ENCODE data around the gene MTA1.

The MTA1 gene

DNA sequence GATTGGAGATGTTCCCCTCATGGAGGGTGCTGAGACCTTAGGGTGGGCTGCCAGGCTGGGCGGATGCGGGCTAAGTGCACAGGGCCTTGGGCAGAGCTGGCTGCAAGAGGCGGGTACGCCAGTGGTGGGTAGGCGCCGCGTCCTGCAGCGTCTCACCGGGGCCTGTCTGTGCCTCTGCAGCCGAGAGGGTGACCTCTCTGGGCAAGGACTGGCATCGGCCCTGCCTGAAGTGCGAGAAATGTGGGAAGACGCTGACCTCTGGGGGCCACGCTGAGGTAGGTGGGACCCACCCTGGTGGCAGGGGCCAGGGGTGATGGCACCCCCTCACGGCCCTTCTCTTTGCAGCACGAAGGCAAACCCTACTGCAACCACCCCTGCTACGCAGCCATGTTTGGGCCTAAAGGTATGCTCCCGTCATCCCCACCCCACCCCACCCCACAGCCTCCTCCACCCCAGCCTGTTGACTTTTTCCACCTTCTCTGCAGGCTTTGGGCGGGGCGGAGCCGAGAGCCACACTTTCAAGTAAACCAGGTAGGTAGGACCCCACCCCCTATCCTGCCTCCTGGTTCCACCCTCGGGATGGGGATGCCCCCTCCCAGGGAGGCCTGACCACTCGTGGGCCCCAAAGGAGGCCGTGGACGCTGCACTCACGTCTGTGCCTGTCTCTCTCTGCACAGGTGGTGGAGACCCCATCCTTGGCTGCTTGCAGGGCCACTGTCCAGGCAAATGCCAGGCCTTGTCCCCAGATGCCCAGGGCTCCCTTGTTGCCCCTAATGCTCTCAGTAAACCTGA lies 68.6 kb downstream of the MTA1 start:
- DNase-seq (ENCODE audit: low read depth) = no peak

- DNase-seq (ENCODE audit: low read depth) = no peak
Measured at GRCh38 chr14:105488781-105489541, 69.3 kb downstream of the MTA1 start.

GRCh38 chr14:105489542-105490266 lies 70.1 kb downstream of the MTA1 start:
- peak; percentile 78 for DNase-seq (ENCODE audit: low read depth)

GRCh38 chr14:105490267-105490571 lies 70.6 kb downstream of the MTA1 start:
- DNase-seq (ENCODE audit: low read depth) = no peak

- DNase-seq (ENCODE audit: low read depth) = peak; percentile 100
Measured at GRCh38 chr14:105490572-105491365, 71.1 kb downstream of the MTA1 start, which contains the start of gene TEDC1. TEDC1 (plus strand) TSS chr14:105491246; CDS start chr14:105491376, 130 bp downstream.

GRCh38 chr14:105491366-105491973 lies 71.8 kb downstream of the MTA1 start:
- DNase-seq (ENCODE audit: low read depth) = peak; percentile 61

- DNase-seq (ENCODE audit: low read depth) = no peak
Measured at GRCh38 chr14:105492031-105492970, 72.7 kb downstream of the MTA1 start.

- no peak for DNase-seq (ENCODE audit: low read depth)
Measured at GRCh38 chr14:105492971-105493871, 73.6 kb downstream of the MTA1 start.

- no peak for DNase-seq (ENCODE audit: low read depth)
Measured at GRCh38 chr14:105493921-105494605, 74.4 kb downstream of the MTA1 start.

- no peak for DNase-seq (ENCODE audit: low read depth)
Measured at GRCh38 chr14:105494606-105494929, 74.9 kb downstream of the MTA1 start.

DNA sequence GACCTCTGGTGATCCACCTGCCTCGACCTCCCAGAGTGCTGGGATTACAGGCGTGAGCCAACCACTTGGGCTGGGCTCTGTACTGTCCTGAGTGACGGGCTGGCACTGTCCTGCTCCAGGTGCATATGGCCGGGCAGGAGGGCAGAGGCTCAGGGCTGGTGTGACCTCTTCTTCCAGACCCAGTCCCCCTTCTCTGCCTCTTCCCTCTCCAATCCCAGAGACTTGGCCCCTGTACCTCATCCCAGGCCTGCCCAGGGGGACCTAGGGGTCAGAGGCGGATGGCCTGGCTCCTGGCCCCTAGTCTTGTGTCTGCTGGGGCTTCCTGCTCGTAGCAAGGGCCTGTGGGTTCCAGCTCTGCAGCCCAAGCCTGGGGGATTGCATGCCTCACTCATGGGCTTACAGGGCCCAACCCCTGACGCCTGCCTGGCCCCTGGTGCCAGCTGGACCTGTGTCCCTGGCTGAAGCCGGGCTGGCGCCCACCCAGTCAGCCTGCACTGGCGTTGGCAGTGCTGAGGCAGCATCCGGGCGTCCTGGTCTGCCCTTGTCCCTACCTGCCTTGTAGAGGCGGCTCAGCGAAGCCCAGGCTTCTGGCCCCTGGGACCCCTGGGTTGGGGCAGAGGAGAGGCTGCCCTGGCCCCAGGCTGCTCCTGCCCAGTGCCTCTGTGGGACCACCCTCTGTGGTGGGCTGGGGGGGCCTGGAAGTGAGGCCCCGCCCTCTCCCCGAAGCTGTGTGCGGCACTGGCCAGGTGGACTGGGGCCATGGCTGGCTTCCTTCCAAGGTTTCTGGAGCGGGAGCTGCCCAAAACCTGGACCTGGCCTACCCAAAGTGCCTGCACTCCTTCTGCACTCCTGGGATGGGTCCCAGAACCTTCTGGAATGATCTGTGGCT lies 75.7 kb downstream of the MTA1 start:
- no peak for DNase-seq (ENCODE audit: low read depth)

DNA sequence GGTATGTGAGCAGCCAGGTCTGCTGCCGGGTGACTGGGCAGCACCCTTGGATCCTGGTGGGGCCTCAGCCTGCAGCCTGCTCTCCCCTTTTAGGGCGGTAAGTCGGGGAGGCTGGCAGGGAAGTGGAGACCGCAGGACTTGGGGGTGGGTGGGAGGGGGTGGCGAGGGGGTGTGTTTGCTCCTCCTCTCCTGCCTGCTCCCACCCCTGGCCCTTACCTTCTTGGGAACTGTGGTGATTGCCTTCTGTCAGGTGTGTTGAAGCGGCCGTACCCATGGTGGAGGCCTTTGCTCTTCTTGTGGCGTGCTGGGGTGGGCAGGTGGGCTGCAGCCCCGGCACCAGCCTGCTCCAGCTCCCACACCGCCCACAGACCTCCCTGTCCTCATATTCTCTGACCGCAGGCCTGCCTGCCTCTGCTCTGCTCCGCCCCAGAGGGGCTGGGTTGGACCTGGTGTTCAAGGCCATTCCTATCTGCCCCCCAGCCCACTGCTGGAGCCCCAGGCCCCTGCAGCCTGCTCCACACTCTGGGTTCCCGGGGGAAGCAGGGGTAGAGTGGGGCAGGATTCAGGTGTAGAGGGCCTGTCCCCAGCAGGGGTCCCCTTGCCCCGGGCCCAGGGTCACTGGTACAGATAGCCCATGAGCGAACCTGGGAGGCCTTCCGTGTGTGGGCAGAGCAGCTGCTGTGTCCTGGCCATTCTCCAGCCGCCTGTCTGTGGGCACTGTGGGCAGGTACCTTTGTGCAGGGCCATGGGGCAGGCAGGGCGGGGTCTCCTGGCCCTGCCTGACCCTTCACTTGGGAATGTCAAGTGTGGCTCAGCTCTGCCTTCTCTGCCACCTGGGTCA lies 76.6 kb downstream of the MTA1 start:
- DNase-seq (ENCODE audit: low read depth) = no peak

GRCh38 chr14:105496831-105497591 lies 77.4 kb downstream of the MTA1 start:
- DNase-seq (ENCODE audit: low read depth) = no peak

GRCh38 chr14:105497671-105498429 lies 78.2 kb downstream of the MTA1 start:
- no peak for DNase-seq (ENCODE audit: low read depth)

Data from EH (cell line).